ENCODE data around the gene FBXO17. TPM values are rescaled to one million over a fixed set of nuclear protein-coding genes. Genes with fewer than 3 reads are reported as not detected.
"Not testable (repeated sequence)": the region's sequence is repeated elsewhere in the genome, so short reads cannot be mapped to it uniquely, and the experiment has no call there.

FBXO17 gene
- total RNA-seq, 1 donor from 2014 or later: 44.9 TPM

DNA sequence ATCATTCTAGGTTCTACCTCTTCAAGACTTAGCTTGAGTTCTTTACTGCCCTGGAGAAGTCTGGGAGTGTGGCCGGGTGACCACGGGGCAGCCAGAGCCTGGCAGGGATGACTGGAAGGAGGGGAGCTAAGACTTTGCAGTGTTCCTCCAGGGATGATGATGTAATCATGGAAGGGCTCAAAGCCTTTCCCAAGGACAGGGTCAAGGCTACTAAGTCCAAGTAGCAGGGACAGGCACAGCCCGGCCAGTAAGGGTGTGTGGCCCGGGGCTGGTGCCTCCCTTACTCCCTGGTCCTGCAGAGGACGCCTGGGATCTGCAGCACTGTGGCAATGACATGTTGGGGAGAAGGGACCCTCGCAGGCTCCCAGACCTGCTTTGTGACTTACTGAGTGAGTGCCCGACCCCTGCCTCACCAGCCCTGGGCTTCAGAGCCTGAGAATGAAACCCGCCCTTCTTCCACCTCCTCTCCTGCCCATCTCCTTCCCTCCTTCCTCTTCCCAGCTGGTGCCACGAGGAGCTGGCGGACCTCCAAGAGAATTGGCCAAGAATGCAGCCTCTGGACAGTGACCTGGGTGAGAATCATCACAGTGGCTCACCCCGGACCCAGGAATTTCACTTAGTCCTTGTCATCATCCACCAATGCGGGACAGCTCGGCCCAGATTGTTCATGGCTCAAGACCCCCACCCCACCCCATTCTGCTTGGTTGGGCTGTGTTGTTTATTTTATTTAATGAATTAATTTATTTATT, 15.6 kb upstream of the FBXO17 start:
- no peaks in the 10 kb centered on the region for H3K9me3 Mint-ChIP-seq (ENCODE audit: unreplicated experiment)
- H3K27me3 Mint-ChIP-seq (ENCODE audit: unreplicated experiment): peaks cover 4% of the 10 kb centered on the region
- H3K27ac Mint-ChIP-seq (ENCODE audit: unreplicated experiment): no peak overlapping the region
- no peak for DNase-seq (ENCODE audit: extremely low spot score, unreplicated experiment)
- peaks cover 29% of the 10 kb centered on the region for H3K4me1 Mint-ChIP-seq (ENCODE audit: unreplicated experiment)
- TF ChIP-seq CTCF (IDR thresholded peaks at IDR 0.05): no peak
- H3K36me3 Mint-ChIP-seq (ENCODE audit: unreplicated experiment): no peaks in the 10 kb centered on the region
- H3K4me3 Mint-ChIP-seq (ENCODE audit: unreplicated experiment): no peak overlapping the region

- not testable (repeated sequence) for H3K36me3 Mint-ChIP-seq (ENCODE audit: unreplicated experiment); H3K9me3 Mint-ChIP-seq (ENCODE audit: unreplicated experiment); H3K27me3 Mint-ChIP-seq (ENCODE audit: unreplicated experiment); DNase-seq (ENCODE audit: extremely low spot score, unreplicated experiment)
- H3K4me3 Mint-ChIP-seq (ENCODE audit: unreplicated experiment): peak overlapping the region; percentile 29
- peak overlapping the region; percentile 34 for H3K27ac Mint-ChIP-seq (ENCODE audit: unreplicated experiment)
- peaks cover 29% of the 10 kb centered on the region for H3K4me1 Mint-ChIP-seq (ENCODE audit: unreplicated experiment)
Observed at GRCh38 chr19:38989614-38990013, 14.1 kb upstream of the FBXO17 start.

- Mint-ChIP-seq H3K4me1 (ENCODE audit: unreplicated experiment) (peaks cover 29% of the 10 kb centered on the region), H3K9me3 (ENCODE audit: unreplicated experiment) (no peaks in the 10 kb centered on the region), H3K27me3 (ENCODE audit: unreplicated experiment) (peaks cover 7% of the 10 kb centered on the region), H3K4me3 (ENCODE audit: unreplicated experiment) (no peak overlapping the region), H3K27ac (ENCODE audit: unreplicated experiment) (peak overlapping the region; percentile 76), H3K36me3 (ENCODE audit: unreplicated experiment) (no peaks in the 10 kb centered on the region)
- no peak for TF ChIP-seq CTCF (IDR thresholded peaks at IDR 0.05)
- DNase-seq (ENCODE audit: extremely low spot score, unreplicated experiment): no peak
Observed at GRCh38 chr19:38989066-38989605, 13.6 kb upstream of the FBXO17 start.

DNA sequence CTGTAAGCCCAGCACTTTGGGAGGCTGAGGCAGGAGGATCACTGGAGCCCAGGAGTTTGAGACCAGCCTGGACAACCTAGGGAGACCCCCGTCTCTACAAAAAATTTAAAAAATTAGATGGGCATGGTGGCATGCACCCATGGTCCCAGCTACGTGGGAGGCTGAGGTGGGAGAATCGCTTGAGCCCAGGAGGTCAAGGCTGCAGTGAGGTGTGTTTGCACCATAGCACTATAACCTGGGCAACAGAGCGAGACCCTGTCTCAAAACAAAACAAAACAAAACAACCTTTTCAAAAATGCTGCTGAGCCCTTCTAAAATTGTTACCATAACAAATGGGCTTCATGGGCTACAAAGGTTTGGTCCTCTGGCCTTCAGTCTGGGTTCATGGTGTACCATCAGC, 13.1 kb upstream of the FBXO17 start:
- peak overlapping the region; percentile 76 for H3K27ac Mint-ChIP-seq (ENCODE audit: unreplicated experiment)
- H3K4me3 Mint-ChIP-seq (ENCODE audit: unreplicated experiment); H3K9me3 Mint-ChIP-seq (ENCODE audit: unreplicated experiment); DNase-seq (ENCODE audit: extremely low spot score, unreplicated experiment); H3K36me3 Mint-ChIP-seq (ENCODE audit: unreplicated experiment); H3K27me3 Mint-ChIP-seq (ENCODE audit: unreplicated experiment): not testable (repeated sequence)
- peaks cover 29% of the 10 kb centered on the region for H3K4me1 Mint-ChIP-seq (ENCODE audit: unreplicated experiment)

GRCh38 chr19:38987745-38988144, 12.2 kb upstream of the FBXO17 start:
- H3K4me3 Mint-ChIP-seq (ENCODE audit: unreplicated experiment); H3K9me3 Mint-ChIP-seq (ENCODE audit: unreplicated experiment); H3K27ac Mint-ChIP-seq (ENCODE audit: unreplicated experiment); H3K36me3 Mint-ChIP-seq (ENCODE audit: unreplicated experiment); DNase-seq (ENCODE audit: extremely low spot score, unreplicated experiment); H3K27me3 Mint-ChIP-seq (ENCODE audit: unreplicated experiment): not testable (repeated sequence)
- H3K4me1 Mint-ChIP-seq (ENCODE audit: unreplicated experiment): peaks cover 29% of the 10 kb centered on the region

- DNase-seq (ENCODE audit: extremely low spot score, unreplicated experiment): no peak
- Mint-ChIP-seq H3K36me3 (ENCODE audit: unreplicated experiment) (no peaks in the 10 kb centered on the region), H3K4me1 (ENCODE audit: unreplicated experiment) (peaks cover 13% of the 10 kb centered on the region), H3K27ac (ENCODE audit: unreplicated experiment) (no peak overlapping the region), H3K4me3 (ENCODE audit: unreplicated experiment) (no peak overlapping the region), H3K27me3 (ENCODE audit: unreplicated experiment) (peaks cover 7% of the 10 kb centered on the region), H3K9me3 (ENCODE audit: unreplicated experiment) (peaks cover 4% of the 10 kb centered on the region)
- no peak for TF ChIP-seq CTCF (IDR thresholded peaks at IDR 0.05)
Observed at GRCh38 chr19:38985262-38985661, 9.7 kb upstream of the FBXO17 start.
